GM23338 (cell line): Measurements from ENCODE around the gene ADGRD1. TPM values are rescaled to one million over a fixed set of nuclear protein-coding genes. Genes with fewer than 3 reads are reported as not detected.
A peak's percentile ranks its signal among the peaks of the same experiment; 100 is the strongest.

ENCODE experiments used
- ATAC-seq: fragments of 200-7000 bp; cut with Tn5 transposase; 3 replicates; pipeline ENCODE4 v1.9.1; 2020
- DNase-seq: peaks from one replicate; pipeline ENCODE4 v3.0.0-alpha.2; 2015; ENCODE audit warnings: low spot score
- H2AFZ ChIP-seq: fragments of 200-600 bp; sonication (generic); 2 replicates; pipeline ENCODE4 v1.8.0; 2016; ENCODE audit warnings: antibody characterized with exemption, mild to moderate bottlenecking, moderate library complexity
- H3F3A ChIP-seq: fragments of 200-600 bp; sonication (generic); replicated peaks from 2 replicates; pipeline ENCODE4 v1.8.0; 2017; ENCODE audit warnings: antibody characterized with exemption, mixed run types, low read depth
- H3K27ac ChIP-seq: fragments of 200-600 bp; sonication (generic); 2 replicates; pipeline ENCODE4 v1.6.1; 2016; ENCODE audit warnings: low read depth
- H3K27me3 ChIP-seq: fragments of 200-600 bp; sonication (generic); 2 replicates; pipeline ENCODE4 v1.8.0; 2016; ENCODE audit warnings: mild to moderate bottlenecking, mixed run types, moderate library complexity; ENCODE audit not compliant: insufficient read depth
- H3K36me3 ChIP-seq: fragments of 200-600 bp; sonication (generic); 2 replicates; pipeline ENCODE4 v1.8.0; 2016; ENCODE audit warnings: mild to moderate bottlenecking; ENCODE audit not compliant: insufficient read depth
- H3K4me1 ChIP-seq: fragments of 200-600 bp; sonication (generic); 2 replicates; pipeline ENCODE4 v1.8.0; 2016; ENCODE audit warnings: mild to moderate bottlenecking, moderate library complexity; ENCODE audit not compliant: insufficient read depth
- H3K4me2 ChIP-seq: fragments of 200-600 bp; sonication (generic); 2 replicates; pipeline ENCODE4 v1.7.1; 2017; ENCODE audit warnings: mixed run types
- H3K4me3 ChIP-seq: fragments of 200-600 bp; sonication (generic); 2 replicates; pipeline ENCODE4 v1.6.1; 2016; ENCODE audit warnings: mixed run types
- H3K79me2 ChIP-seq: fragments of 200-600 bp; sonication (generic); replicated peaks from 2 replicates; pipeline ENCODE4 v1.8.0; 2017; ENCODE audit warnings: mild to moderate bottlenecking; ENCODE audit not compliant: insufficient read depth
- H3K9me2 ChIP-seq: fragments of 200-600 bp; sonication (generic); 2 replicates; pipeline ENCODE4 v1.8.0; 2017; ENCODE audit not compliant: insufficient read depth
- H4K20me1 ChIP-seq: fragments of 200-600 bp; sonication (generic); replicated peaks from 2 replicates; pipeline ENCODE4 v1.8.0; 2017; ENCODE audit warnings: mild to moderate bottlenecking; ENCODE audit not compliant: insufficient read depth
- H3K27ac Mint-ChIP-seq: 2 replicates; pipeline ENCODE4 v1.8.0; 2020; ENCODE audit warnings: inconsistent platforms, mild to moderate bottlenecking, moderate library complexity, mixed read lengths
- H3K27me3 Mint-ChIP-seq: 3 replicates; pipeline ENCODE4 v1.8.0; 2022; ENCODE audit warnings: low read depth, mild to moderate bottlenecking, moderate library complexity, mixed read lengths, inconsistent platforms; ENCODE audit not compliant: insufficient read depth, poor library complexity
- H3K36me3 Mint-ChIP-seq: 3 replicates; pipeline ENCODE4 v1.8.0; 2021; ENCODE audit warnings: low read depth, mild to moderate bottlenecking, inconsistent platforms, moderate library complexity, mixed read lengths
- H3K4me1 Mint-ChIP-seq: 3 replicates; pipeline ENCODE4 v1.8.0; 2020; ENCODE audit warnings: mild to moderate bottlenecking, inconsistent platforms, mixed read lengths
- H3K4me3 Mint-ChIP-seq: 3 replicates; pipeline ENCODE4 v1.8.0; 2021; ENCODE audit warnings: moderate library complexity, mild to moderate bottlenecking, inconsistent platforms, mixed read lengths
- H3K9me3 Mint-ChIP-seq: 3 replicates; pipeline ENCODE4 v1.8.0; 2020; ENCODE audit warnings: moderate library complexity, mild to moderate bottlenecking, inconsistent platforms, mixed read lengths
- CREB1 ChIP-seq: fragments of 250-450 bp; sonication (Bioruptor Pico); IDR thresholded peaks from 2 replicates; pipeline ENCODE4 v1.5.0; 2020; ENCODE audit warnings: low read depth, mild to moderate bottlenecking, moderate library complexity
- EZH2phosphoT487 ChIP-seq: fragments of 200-600 bp; sonication (generic); IDR thresholded peaks from one replicate; pipeline ENCODE4 v1.8.1; 2018; ENCODE audit warnings: antibody characterized with exemption; ENCODE audit not compliant: unreplicated experiment
- JUNB ChIP-seq: IDR thresholded peaks from one replicate; pipeline ENCODE4 v1.6.1; 2016; ENCODE audit warnings: antibody characterized with exemption; ENCODE audit not compliant: unreplicated experiment
- NANOG ChIP-seq: IDR thresholded peaks from 2 replicates; pipeline ENCODE4 v1.6.1; 2016; ENCODE audit warnings: antibody characterized with exemption, borderline replicate concordance
- ZNF114 ChIP-seq: fragments of 250-450 bp; sonication (Bioruptor Pico); IDR thresholded peaks from 2 replicates; pipeline ENCODE4 v1.5.0; 2020; ENCODE audit warnings: mild to moderate bottlenecking, moderate library complexity
- ZNF331 ChIP-seq: fragments of 250-450 bp; sonication (Bioruptor Pico); IDR thresholded peaks from 2 replicates; pipeline ENCODE4 v1.5.0; 2020; ENCODE audit warnings: low read depth, mild to moderate bottlenecking, moderate library complexity
- polyA plus RNA-seq: library from polyadenylated mRNA; unstranded; fragments of >200 nt; fragmentation: Nextera tagmentation; extraction: Ambion mirVana; gene quantifications from 2 replicates; pipeline ENCODE4 v1.2.1, GENCODE V29; 2016
- total RNA-seq: library from RNA; depleted of rRNA; stranded (reverse); fragments of >200 nt; shearing (Covaris generic); gene quantifications from 2 replicates; pipeline ENCODE4 v1.2.3, GENCODE V29; 2014
- TF ChIP-seq, protein P1 (sequence below): IDR thresholded peaks from 2 replicates; pipeline ENCODE4 v1.6.1; 2016; ENCODE audit warnings: antibody characterized with exemption
- TF ChIP-seq, protein P2 (sequence below), 2 experiments: fragments of 200-600 bp in 1 of 2; sonication (generic) in 1 of 2; conservative IDR thresholded peaks; 2 replicates each; pipeline versions ENCODE4 v1.5.1 to v1.6.1; 2016 to 2017; ENCODE audit warnings: antibody characterized with exemption in 2 of 2, low read depth in 2 of 2, mild to moderate bottlenecking in 2 of 2, moderate library complexity in 1 of 2
- TF ChIP-seq, protein P3 (sequence below): fragments of 250-450 bp; sonication (Bioruptor Pico); IDR thresholded peaks from 2 replicates; pipeline ENCODE4 v1.5.0; 2020; ENCODE audit warnings: mild to moderate bottlenecking, moderate library complexity

ADGRD1 gene
- total and polyA plus RNA-seq, 2 experiments from 2014 or later: 1.4 TPM; not detected in 1

DNA sequence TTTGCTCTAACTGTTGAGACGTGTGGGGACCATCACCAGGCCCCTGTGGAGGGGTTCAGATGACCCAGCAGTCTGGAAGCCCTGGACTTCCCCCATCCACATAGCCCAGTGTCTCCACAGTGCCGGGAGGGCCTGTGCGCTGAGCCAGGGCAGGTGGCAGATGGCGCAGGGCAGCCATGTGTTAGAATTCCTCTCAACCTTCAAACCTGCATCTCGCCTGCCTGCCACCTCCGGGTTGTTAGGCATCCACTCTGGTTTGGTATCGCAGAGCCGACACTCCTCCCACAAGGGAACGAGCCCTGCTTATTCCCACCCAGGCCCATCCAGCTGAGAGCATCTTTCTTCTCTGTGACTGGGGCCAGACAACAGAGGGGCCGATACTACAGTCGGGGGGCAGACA lies 84.5 kb downstream of the ADGRD1 start (continued):
- TF ChIP-seq NANOG: no peak
- no peak for TF ChIP-seq ZNF331 (CRISPR knock-in tag)
- no peak for TF ChIP-seq EZH2phosphoT487
- TF ChIP-seq, protein P1, sequence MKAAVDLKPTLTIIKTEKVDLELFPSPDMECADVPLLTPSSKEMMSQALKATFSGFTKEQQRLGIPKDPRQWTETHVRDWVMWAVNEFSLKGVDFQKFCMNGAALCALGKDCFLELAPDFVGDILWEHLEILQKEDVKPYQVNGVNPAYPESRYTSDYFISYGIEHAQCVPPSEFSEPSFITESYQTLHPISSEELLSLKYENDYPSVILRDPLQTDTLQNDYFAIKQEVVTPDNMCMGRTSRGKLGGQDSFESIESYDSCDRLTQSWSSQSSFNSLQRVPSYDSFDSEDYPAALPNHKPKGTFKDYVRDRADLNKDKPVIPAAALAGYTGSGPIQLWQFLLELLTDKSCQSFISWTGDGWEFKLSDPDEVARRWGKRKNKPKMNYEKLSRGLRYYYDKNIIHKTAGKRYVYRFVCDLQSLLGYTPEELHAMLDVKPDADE: no peak
- TF ChIP-seq CREB1 (CRISPR knock-in tag): no peak
- TF ChIP-seq, protein P2, sequence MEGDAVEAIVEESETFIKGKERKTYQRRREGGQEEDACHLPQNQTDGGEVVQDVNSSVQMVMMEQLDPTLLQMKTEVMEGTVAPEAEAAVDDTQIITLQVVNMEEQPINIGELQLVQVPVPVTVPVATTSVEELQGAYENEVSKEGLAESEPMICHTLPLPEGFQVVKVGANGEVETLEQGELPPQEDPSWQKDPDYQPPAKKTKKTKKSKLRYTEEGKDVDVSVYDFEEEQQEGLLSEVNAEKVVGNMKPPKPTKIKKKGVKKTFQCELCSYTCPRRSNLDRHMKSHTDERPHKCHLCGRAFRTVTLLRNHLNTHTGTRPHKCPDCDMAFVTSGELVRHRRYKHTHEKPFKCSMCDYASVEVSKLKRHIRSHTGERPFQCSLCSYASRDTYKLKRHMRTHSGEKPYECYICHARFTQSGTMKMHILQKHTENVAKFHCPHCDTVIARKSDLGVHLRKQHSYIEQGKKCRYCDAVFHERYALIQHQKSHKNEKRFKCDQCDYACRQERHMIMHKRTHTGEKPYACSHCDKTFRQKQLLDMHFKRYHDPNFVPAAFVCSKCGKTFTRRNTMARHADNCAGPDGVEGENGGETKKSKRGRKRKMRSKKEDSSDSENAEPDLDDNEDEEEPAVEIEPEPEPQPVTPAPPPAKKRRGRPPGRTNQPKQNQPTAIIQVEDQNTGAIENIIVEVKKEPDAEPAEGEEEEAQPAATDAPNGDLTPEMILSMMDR (conservative IDR thresholded peaks at IDR 0.05; ENCODE audit: low read depth in 2 of 2): no peak

DNA sequence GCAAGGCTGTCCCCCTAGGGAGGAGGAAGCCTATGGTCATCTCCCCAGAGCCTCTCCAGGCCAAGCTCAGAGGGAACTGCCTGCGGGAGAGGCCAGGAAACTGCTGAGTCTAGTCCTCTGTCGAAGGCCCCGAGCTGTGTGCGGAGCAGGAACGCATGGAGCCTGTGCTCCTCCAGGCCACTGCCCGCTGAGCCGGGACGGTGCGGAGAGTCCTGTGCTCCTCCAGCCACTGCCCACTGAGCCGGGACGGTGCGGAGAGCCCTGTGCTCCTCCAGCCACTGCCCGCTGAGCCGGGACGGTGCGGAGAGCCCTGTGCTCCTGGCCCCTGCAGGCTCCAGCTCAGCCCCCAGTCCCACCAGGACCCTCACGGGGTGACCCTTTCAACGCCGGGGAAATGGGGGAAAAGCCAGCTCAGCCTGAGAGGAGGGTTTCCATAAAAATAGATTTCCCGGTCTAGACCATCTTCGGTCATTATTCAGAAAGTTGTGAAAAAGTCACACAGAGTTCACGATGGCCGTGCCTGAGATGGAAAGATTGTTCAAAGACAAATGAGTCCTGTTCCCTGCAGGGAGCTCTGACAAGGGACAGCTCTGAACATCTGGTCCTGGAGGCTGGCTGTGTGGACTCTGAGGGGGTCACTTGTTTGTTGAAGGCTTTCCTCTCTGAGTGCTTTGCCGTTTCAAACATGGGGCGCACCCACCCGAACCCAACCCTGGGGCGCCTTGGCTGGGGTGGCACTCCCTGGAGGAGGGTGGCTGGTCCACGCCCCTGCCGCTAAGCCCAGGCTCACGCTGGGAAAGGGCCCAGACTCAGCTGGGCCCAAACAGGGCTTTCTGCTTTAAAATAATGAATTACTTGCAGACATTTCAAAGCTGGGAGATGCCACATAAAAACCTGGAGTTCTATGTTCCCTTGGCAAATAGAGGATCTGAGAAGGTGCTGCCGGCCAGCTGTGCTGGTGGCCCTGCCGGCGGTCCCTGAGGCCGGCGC lies 85.5 kb downstream of the ADGRD1 start:
- no peak overlapping the region for H3K4me2 ChIP-seq
- H2AFZ ChIP-seq: no peak overlapping the region
- no peaks in the 10 kb centered on the region for H3K79me2 ChIP-seq
- no peak overlapping the region for H3K27ac ChIP-seq
- H4K20me1 ChIP-seq: no peaks in the 10 kb centered on the region
- H3K4me1 Mint-ChIP-seq: no peaks in the 10 kb centered on the region; the same call in 2 of the 3 replicates
- no peak overlapping the region for H3K4me3 ChIP-seq
- DNase-seq (no peak), ATAC-seq (peak; percentile 24; the same call in 2 of the 3 replicates)
- peaks cover 13% of the 10 kb centered on the region for H3K36me3 Mint-ChIP-seq
- TF ChIP-seq, protein P3, sequence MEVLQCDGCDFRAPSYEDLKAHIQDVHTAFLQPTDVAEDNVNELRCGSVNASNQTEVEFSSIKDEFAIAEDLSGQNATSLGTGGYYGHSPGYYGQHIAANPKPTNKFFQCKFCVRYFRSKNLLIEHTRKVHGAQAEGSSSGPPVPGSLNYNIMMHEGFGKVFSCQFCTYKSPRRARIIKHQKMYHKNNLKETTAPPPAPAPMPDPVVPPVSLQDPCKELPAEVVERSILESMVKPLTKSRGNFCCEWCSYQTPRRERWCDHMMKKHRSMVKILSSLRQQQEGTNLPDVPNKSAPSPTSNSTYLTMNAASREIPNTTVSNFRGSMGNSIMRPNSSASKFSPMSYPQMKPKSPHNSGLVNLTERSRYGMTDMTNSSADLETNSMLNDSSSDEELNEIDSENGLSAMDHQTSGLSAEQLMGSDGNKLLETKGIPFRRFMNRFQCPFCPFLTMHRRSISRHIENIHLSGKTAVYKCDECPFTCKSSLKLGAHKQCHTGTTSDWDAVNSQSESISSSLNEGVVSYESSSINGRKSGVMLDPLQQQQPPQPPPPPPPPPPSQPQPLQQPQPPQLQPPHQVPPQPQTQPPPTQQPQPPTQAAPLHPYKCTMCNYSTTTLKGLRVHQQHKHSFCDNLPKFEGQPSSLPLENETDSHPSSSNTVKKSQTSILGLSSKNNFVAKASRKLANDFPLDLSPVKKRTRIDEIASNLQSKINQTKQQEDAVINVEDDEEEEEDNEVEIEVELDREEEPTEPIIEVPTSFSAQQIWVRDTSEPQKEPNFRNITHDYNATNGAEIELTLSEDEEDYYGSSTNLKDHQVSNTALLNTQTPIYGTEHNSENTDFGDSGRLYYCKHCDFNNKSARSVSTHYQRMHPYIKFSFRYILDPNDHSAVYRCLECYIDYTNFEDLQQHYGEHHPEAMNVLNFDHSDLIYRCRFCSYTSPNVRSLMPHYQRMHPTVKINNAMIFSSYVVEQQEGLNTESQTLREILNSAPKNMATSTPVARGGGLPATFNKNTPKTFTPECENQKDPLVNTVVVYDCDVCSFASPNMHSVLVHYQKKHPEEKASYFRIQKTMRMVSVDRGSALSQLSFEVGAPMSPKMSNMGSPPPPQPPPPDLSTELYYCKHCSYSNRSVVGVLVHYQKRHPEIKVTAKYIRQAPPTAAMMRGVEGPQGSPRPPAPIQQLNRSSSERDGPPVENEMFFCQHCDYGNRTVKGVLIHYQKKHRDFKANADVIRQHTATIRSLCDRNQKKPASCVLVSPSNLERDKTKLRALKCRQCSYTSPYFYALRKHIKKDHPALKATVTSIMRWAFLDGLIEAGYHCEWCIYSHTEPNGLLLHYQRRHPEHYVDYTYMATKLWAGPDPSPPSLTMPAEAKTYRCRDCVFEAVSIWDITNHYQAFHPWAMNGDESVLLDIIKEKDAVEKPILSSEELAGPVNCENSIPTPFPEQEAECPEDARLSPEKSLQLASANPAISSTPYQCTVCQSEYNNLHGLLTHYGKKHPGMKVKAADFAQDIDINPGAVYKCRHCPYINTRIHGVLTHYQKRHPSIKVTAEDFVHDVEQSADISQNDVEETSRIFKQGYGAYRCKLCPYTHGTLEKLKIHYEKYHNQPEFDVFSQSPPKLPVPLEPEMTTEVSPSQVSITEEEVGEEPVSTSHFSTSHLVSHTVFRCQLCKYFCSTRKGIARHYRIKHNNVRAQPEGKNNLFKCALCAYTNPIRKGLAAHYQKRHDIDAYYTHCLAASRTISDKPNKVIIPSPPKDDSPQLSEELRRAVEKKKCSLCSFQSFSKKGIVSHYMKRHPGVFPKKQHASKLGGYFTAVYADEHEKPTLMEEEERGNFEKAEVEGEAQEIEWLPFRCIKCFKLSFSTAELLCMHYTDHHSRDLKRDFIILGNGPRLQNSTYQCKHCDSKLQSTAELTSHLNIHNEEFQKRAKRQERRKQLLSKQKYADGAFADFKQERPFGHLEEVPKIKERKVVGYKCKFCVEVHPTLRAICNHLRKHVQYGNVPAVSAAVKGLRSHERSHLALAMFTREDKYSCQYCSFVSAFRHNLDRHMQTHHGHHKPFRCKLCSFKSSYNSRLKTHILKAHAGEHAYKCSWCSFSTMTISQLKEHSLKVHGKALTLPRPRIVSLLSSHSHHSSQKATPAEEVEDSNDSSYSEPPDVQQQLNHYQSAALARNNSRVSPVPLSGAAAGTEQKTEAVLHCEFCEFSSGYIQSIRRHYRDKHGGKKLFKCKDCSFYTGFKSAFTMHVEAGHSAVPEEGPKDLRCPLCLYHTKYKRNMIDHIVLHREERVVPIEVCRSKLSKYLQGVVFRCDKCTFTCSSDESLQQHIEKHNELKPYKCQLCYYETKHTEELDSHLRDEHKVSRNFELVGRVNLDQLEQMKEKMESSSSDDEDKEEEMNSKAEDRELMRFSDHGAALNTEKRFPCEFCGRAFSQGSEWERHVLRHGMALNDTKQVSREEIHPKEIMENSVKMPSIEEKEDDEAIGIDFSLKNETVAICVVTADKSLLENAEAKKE (CRISPR knock-in tag): no peak
- TF ChIP-seq ZNF331 (CRISPR knock-in tag) (no peak), JUNB (no peak), ZNF114 (CRISPR knock-in tag) (no peak)
- TF ChIP-seq, protein P2 (conservative IDR thresholded peaks at IDR 0.05; ENCODE audit: low read depth in 2 of 2): no peak
- no peaks in the 10 kb centered on the region for H3K36me3 ChIP-seq
- H3K27me3 ChIP-seq: no peaks in the 10 kb centered on the region
- H3K9me3 Mint-ChIP-seq: peaks cover 21% of the 10 kb centered on the region
- no peaks in the 10 kb centered on the region for H3K9me2 ChIP-seq
- no peaks in the 10 kb centered on the region for H3F3A ChIP-seq
- H3K27ac Mint-ChIP-seq: no peak overlapping the region
- no peaks in the 10 kb centered on the region for H3K4me1 ChIP-seq
- H3K4me3 Mint-ChIP-seq: no peak overlapping the region
- peaks cover 5% of the 10 kb centered on the region for H3K27me3 Mint-ChIP-seq
